HL-60 (cell line): ENCODE data around the gene TFB2M.

ENCODE experiments used
- DNase-seq, 2 experiments: peaks; one replicate each; pipeline ENCODE4 v3.0.0-alpha.2; 2010 to 2020; ENCODE audit warnings: low read depth in 1 of 2, low spot score in 1 of 2
- H3K27ac ChIP-seq: fragments of 250-450 bp; sonication (Bioruptor Pico); replicated peaks from 2 replicates; pipeline ENCODE4 v1.5.1; 2020; ENCODE audit warnings: mild to moderate bottlenecking, moderate library complexity
- H3K27me3 ChIP-seq: fragments of 250-450 bp; sonication (Bioruptor Pico); 2 replicates; pipeline ENCODE4 v1.5.1; 2021; ENCODE audit warnings: mild to moderate bottlenecking, moderate library complexity; ENCODE audit not compliant: insufficient read depth, poor library complexity, severe bottlenecking
- H3K4me3 ChIP-seq: replicated peaks from 2 replicates; pipeline ENCODE4 v1.5.1; 2011; ENCODE audit warnings: mild to moderate bottlenecking, control low read depth, low read length; ENCODE audit not compliant: insufficient read depth
- CTCF ChIP-seq: IDR thresholded peaks from one replicate; pipeline ENCODE4 v1.5.1; 2011; ENCODE audit warnings: low read length, control low read depth, inconsistent platforms; ENCODE audit not compliant: insufficient read depth
- GABPA ChIP-seq: IDR thresholded peaks from 2 replicates; pipeline ENCODE4 v1.6.1; 2012; ENCODE audit warnings: low read depth
- POLR2AphosphoS5 ChIP-seq: IDR thresholded peaks from 2 replicates; pipeline ENCODE4 v1.6.1; 2012; ENCODE audit warnings: low read depth
- REST ChIP-seq: IDR thresholded peaks from 2 replicates; pipeline ENCODE4 v1.6.1; 2012; ENCODE audit warnings: low read depth; ENCODE audit not compliant: insufficient replicate concordance
- SPI1 ChIP-seq: IDR thresholded peaks from 2 replicates; pipeline ENCODE4 v1.6.1; 2012; ENCODE audit warnings: low read depth, mild to moderate bottlenecking, borderline replicate concordance

The TFB2M gene

GRCh38 chr1:246534114-246534513, 31.9 kb downstream of the TFB2M start:
- no peak for DNase-seq
- TF ChIP-seq CTCF (no peak), POLR2AphosphoS5 (no peak), REST (no peak), GABPA (no peak), SPI1 (no peak)
- Histone ChIP-seq H3K27ac (no peak overlapping the region), H3K4me3 (no peak overlapping the region), H3K27me3 (no peaks in the 10 kb centered on the region)

- no peaks in the 10 kb centered on the region for H3K27me3 ChIP-seq
- H3K4me3 ChIP-seq, result no peak overlapping the region
- TF ChIP-seq CTCF, result no peak
- TF ChIP-seq REST, result no peak
- no peak for TF ChIP-seq GABPA
- no peak for DNase-seq
- no peak overlapping the region for H3K27ac ChIP-seq
Observed at GRCh38 chr1:246533371-246533905, 32.6 kb downstream of the TFB2M start.

GRCh38 chr1:246532519-246532918, 33.5 kb downstream of the TFB2M start:
- Histone ChIP-seq H3K4me3 (no peak overlapping the region), H3K27me3 (no peaks in the 10 kb centered on the region), H3K27ac (no peak overlapping the region)
- DNase-seq, result no peak
- TF ChIP-seq GABPA (no peak), CTCF (no peak), POLR2AphosphoS5 (no peak), REST (no peak), SPI1 (no peak)
